ENCODE data around the gene GRIFIN. TPM values are rescaled to one million over a fixed set of nuclear protein-coding genes. Genes with fewer than 3 reads are reported as not detected.

The GRIFIN gene
- total RNA-seq, 1 donor from 2014 or later, result not detected

- no peaks in the 10 kb centered on the region for H3K27me3 Mint-ChIP-seq (ENCODE audit: insufficient read depth)
- no peaks in the 10 kb centered on the region for H3K4me1 Mint-ChIP-seq (ENCODE audit: low read depth)
- peaks cover 14% of the 10 kb centered on the region for H3K36me3 Mint-ChIP-seq (ENCODE audit: low read depth)
- H3K4me3 Mint-ChIP-seq, result no peak overlapping the region
- no peaks in the 10 kb centered on the region for H3K9me3 Mint-ChIP-seq
- intact Hi-C loops (cut with micrococcal nuclease), result no loop called here
- H3K27ac Mint-ChIP-seq, result no peak overlapping the region
- DNase-seq (ENCODE audit: low spot score), result no peak
Observed at GRCh38 chr7:2436341-2437104, 39.7 kb downstream of the GRIFIN start.

GRCh38 chr7:2435146-2435545, 41.1 kb downstream of the GRIFIN start:
- DNase-seq (ENCODE audit: low spot score), result no peak
- no peaks in the 10 kb centered on the region for H3K27me3 Mint-ChIP-seq (ENCODE audit: insufficient read depth)
- peaks cover 16% of the 10 kb centered on the region for H3K36me3 Mint-ChIP-seq (ENCODE audit: low read depth)
- H3K9me3 Mint-ChIP-seq, result peaks cover 6% of the 10 kb centered on the region
- intact Hi-C loops (cut with micrococcal nuclease), result no loop called here
- peak overlapping the region; percentile 34 for H3K27ac Mint-ChIP-seq
- no peak overlapping the region for H3K4me3 Mint-ChIP-seq
- H3K4me1 Mint-ChIP-seq (ENCODE audit: low read depth), result no peaks in the 10 kb centered on the region

- H3K9me3 Mint-ChIP-seq, result peaks cover 6% of the 10 kb centered on the region
- intact Hi-C loops (cut with micrococcal nuclease), result no loop called here
- DNase-seq (ENCODE audit: low spot score), result no peak
- peaks cover 16% of the 10 kb centered on the region for H3K36me3 Mint-ChIP-seq (ENCODE audit: low read depth)
- H3K4me3 Mint-ChIP-seq, result no peak overlapping the region
- peaks cover 10% of the 10 kb centered on the region for H3K4me1 Mint-ChIP-seq (ENCODE audit: low read depth)
- no peaks in the 10 kb centered on the region for H3K27me3 Mint-ChIP-seq (ENCODE audit: insufficient read depth)
- H3K27ac Mint-ChIP-seq, result no peak overlapping the region
Observed at GRCh38 chr7:2433713-2434550, 42.3 kb downstream of the GRIFIN start.

GRCh38 chr7:2432910-2433712, 43.1 kb downstream of the GRIFIN start:
- no peak for DNase-seq (ENCODE audit: low spot score)
- Mint-ChIP-seq H3K4me1 (ENCODE audit: low read depth) (peaks cover 16% of the 10 kb centered on the region), H3K36me3 (ENCODE audit: low read depth) (peaks cover 12% of the 10 kb centered on the region), H3K9me3 (peaks cover 6% of the 10 kb centered on the region), H3K27ac (no peak overlapping the region), H3K4me3 (no peak overlapping the region), H3K27me3 (ENCODE audit: insufficient read depth) (no peaks in the 10 kb centered on the region)
- intact Hi-C loops (cut with micrococcal nuclease), result no loop called here

- Mint-ChIP-seq H3K4me1 (ENCODE audit: low read depth) (peaks cover 16% of the 10 kb centered on the region), H3K9me3 (peaks cover 6% of the 10 kb centered on the region), H3K27ac (no peak overlapping the region), H3K36me3 (ENCODE audit: low read depth) (peaks cover 12% of the 10 kb centered on the region), H3K27me3 (ENCODE audit: insufficient read depth) (no peaks in the 10 kb centered on the region), H3K4me3 (no peak overlapping the region)
- DNase-seq (ENCODE audit: low spot score), result peak; percentile 20
- intact Hi-C loops (cut with micrococcal nuclease), result loop anchor here (2.0 kb wide), 1 partner anchor 25 kb away; no protein-coding TSS in a partner anchor
Observed at GRCh38 chr7:2431260-2431867, 44.8 kb downstream of the GRIFIN start.

GRCh38 chr7:2425749-2426148, 50.4 kb downstream of the GRIFIN start:
- Mint-ChIP-seq H3K36me3 (ENCODE audit: low read depth) (peaks cover 6% of the 10 kb centered on the region), H3K27me3 (ENCODE audit: insufficient read depth) (no peaks in the 10 kb centered on the region), H3K9me3 (peaks cover under 1% of the 10 kb centered on the region), H3K4me1 (ENCODE audit: low read depth) (peaks cover 21% of the 10 kb centered on the region), H3K27ac (no peak overlapping the region), H3K4me3 (no peak overlapping the region)
- intact Hi-C loops (cut with micrococcal nuclease), result no loop called here
- no peak for DNase-seq (ENCODE audit: low spot score)

Other genes with a start within 250 kb of the GRIFIN start
- 56.2 and 56.4 TPM in 2 replicates for gene MAD1L1, start 243.5 kb downstream of the GRIFIN start, total RNA-seq
- 47.8 and 48.6 TPM in 2 replicates for gene MRM2, start 234.2 kb downstream of the GRIFIN start, total RNA-seq
- 74.9 TPM in 2 replicates for gene NUDT1, start 234.2 kb downstream of the GRIFIN start, total RNA-seq
- gene SNX8, start 162.0 kb downstream of the GRIFIN start, total RNA-seq, result 40.8 and 41.8 TPM in 2 replicates
- gene EIF3B, start 121.6 kb downstream of the GRIFIN start, total RNA-seq, result 269 and 270 TPM in 2 replicates
- 9.9 and 10.6 TPM in 2 replicates for gene CHST12, start 72.8 kb downstream of the GRIFIN start, total RNA-seq
- 34.8 and 34.9 TPM in 2 replicates for gene LFNG, start 43.4 kb upstream of the GRIFIN start, total RNA-seq
- 39.2 and 42.9 TPM in 2 replicates for gene BRAT1, start 79.1 kb upstream of the GRIFIN start, total RNA-seq
- gene IQCE, start 82.6 kb upstream of the GRIFIN start, total RNA-seq, result 10.5 and 11.1 TPM in 2 replicates
- gene TTYH3, start 155.6 kb upstream of the GRIFIN start, total RNA-seq, result 30.6 and 32.0 TPM in 2 replicates
- 0.05 TPM in 1 of 2 replicates, not detected in the other for gene AMZ1, start 211.8 kb upstream of the GRIFIN start, total RNA-seq